ENCODE measurements around the gene IFT27.
A peak's percentile ranks its signal among the peaks of the same experiment; 100 is the strongest.
"Not testable (repeated sequence)": the region's sequence is repeated elsewhere in the genome, so short reads cannot be mapped to it uniquely, and the experiment has no call there.

Gene IFT27

DNA sequence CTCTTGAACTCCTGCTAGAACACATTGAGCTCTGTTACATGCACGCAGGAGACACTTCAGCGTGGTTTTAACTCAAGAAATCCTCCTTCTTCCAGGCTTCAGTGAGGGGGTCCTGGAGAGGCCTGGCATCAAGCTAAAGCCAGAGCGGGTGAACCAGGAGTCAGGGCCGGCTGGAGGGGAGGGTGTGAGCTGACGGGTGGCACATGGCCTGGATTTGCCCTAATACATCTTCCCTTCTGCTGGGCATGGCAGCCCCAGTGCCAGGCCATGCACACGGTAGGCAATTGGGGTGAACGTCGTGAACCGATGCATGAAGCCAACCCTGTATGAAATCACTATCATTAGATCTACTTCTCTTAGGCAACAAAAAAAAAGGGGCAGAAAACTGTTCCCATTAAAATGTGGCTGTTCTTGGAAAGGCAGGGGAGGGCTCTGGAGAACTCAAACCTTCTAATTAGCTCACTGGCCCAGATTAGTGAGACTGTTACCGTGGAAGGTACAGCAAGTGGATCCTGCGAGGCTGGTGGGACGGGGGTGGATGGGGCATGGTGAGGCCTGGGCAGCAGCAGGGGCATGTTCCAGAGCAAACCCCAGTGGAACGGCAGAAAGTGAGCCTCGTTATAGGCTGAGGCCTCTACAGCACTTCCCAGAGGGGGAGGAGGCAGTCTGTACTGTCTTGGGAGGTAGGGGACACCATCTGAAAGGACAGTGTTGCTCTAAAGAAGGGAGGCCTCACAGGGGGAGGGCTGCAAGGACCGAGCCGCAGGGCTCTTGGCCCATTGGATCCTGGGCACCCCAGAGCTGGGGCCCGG lies 10.6 kb downstream of the IFT27 start:
- no peak for DNase-seq (ENCODE audit: low read depth in 2 of 2)

- DNase-seq (ENCODE audit: low read depth in 2 of 2) = no peak
Measured at GRCh38 chr22:36764641-36765040, 11.3 kb downstream of the IFT27 start.

GRCh38 chr22:36764060-36764459 lies 11.9 kb downstream of the IFT27 start:
- no peak for DNase-seq (ENCODE audit: low read depth in 2 of 2)

DNA sequence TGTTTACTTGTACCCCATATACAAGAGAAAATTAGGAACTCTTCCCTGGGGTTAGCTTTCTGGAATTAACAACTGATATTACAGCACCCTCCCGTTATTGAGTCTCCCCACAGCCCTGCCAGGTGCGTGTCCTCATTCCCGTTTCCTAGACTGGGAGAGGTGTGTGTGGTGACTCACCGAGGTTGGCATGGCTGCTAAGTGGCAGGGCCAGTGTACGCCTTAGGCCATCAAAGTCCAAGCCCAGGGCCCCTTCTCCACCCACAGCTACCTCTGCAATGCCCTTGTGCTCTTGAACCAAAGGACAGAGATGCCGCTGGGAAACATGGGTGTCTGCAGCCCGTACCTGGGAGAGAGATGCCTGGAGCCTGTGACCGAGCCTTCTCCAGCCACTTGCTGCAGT lies 12.3 kb downstream of the IFT27 start:
- DNase-seq (ENCODE audit: low read depth in 2 of 2) = no peak

- DNase-seq (ENCODE audit: low read depth in 2 of 2) = no peak
Measured at GRCh38 chr22:36762687-36763260, 13.1 kb downstream of the IFT27 start.

- no peak for DNase-seq (ENCODE audit: low read depth in 2 of 2)
Measured at GRCh38 chr22:36761553-36762240, 14.2 kb downstream of the IFT27 start.

- DNase-seq (ENCODE audit: low read depth in 2 of 2) = no peak
Measured at GRCh38 chr22:36760786-36761185, 15.1 kb downstream of the IFT27 start.

DNA sequence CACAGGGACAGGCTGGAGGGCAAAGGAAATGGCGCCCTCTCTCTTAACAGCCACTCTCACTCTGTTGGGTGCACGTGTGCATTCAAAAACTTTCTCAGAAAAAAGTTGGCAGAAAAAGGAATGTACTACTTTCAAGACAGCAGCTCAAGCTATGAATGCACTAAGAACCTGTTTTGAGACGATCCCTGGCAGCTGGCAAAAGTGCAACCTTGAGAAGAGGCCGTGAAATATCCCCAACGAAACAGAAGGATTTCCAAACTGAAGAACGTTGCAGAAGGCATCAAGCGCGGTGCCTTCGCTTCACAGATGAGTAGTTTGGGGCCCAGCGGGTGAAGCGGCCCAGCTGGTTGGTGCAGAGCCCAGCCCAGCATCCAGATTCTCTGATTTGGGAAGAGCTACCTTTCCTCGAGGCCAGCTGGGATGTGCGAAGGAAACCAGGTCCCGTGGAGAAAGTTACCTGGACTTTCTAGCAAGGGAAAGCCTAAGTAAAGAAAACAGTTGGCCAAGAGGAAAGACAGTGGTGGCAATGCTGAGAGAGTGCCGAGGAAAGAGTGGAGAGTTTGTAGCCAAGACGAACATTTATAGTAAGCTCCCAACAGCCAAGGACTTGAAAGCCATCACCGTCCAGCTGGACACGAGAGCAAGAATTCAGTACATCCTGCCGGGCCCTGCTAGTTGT lies 16.3 kb downstream of the IFT27 start:
- DNase-seq (ENCODE audit: low read depth in 2 of 2) = no peak

- no peak for DNase-seq (ENCODE audit: low read depth in 2 of 2)
Measured at GRCh38 chr22:36758792-36759271, 17.1 kb downstream of the IFT27 start.

- DNase-seq (ENCODE audit: low read depth in 2 of 2) = peak; percentile 35 to 45
Measured at GRCh38 chr22:36757668-36758211, 18.2 kb downstream of the IFT27 start.

DNA sequence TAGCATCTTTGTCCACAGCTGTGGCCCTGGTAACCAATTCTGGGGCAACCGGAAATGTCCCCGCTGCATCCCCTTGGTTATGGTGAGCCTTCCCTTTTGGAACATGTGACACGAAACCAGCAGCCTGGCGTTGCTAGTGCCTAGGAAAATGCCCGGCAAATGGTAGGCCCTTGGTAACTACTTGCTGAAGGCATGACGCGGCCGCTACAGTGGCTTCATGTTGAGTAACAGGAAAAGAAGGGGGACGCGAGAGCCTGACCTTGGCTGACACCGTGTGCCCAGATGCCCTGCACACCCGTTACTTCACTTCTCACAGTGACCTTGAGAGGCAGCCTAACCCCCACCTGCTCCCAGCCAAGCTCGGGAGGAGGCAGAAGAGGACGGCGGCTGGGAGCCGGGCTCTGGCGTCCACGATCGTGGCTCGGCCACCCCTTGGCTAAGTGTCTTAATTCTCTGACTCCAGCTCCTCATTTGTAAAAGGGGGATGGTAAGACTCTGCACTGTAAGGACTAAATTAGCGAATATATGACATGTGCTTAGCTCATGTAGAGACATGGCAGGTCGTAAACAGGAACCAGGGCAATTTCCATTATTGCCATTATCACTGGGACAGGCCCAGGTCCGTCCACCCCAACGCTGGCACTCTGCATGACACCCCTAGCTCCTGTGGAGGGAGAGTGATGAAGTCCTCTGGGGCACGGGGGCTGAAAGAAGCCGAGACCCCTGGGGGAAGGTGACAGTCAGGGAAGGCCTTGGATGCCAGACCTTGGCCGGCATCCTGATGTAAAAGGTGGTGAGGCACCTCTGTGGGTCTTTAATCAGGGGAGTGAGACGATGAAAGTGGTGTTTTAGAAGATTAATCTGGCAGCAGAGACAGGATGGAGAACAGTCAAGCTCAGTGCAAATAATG lies 18.9 kb downstream of the IFT27 start:
- DNase-seq (ENCODE audit: low read depth in 2 of 2) = no peak

DNA sequence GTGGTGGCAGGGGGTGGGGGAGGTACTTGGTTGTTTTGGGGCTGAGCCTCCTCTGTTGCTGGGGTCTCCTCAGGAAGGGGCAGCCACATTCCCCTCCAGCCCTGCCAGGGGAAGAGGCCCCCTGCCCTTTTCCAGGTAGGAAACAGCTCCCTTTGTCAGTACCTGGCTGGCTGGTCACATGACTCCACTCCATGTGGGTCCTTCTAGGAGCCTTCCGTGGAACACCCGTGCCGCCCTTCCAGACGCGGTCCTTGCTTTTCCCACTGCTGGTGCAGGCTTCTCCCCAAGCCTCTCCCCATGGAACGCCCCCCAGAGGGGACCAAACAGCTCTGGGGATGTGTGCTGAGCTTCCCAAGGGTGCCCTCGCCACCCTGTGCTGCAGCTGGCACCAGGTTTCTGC lies 19.9 kb downstream of the IFT27 start:
- DNase-seq (ENCODE audit: low read depth in 2 of 2) = no peak

- no peak for DNase-seq (ENCODE audit: low read depth in 2 of 2)
Measured at GRCh38 chr22:36755316-36755715, 20.6 kb downstream of the IFT27 start.

- DNase-seq (ENCODE audit: low read depth in 2 of 2) = not testable (repeated sequence)
Measured at GRCh38 chr22:36754881-36755280, 21.0 kb downstream of the IFT27 start.

GRCh38 chr22:36753916-36754315 lies 22.0 kb downstream of the IFT27 start:
- no peak for DNase-seq (ENCODE audit: low read depth in 2 of 2)

- DNase-seq (ENCODE audit: low read depth in 2 of 2) = no peak
Measured at GRCh38 chr22:36753120-36753802, 22.7 kb downstream of the IFT27 start.

GRCh38 chr22:36746375-36746970 lies 29.4 kb downstream of the IFT27 start:
- DNase-seq (ENCODE audit: low read depth in 2 of 2) = no peak

GRCh38 chr22:36745301-36745995 lies 30.5 kb downstream of the IFT27 start:
- DNase-seq (ENCODE audit: low read depth in 2 of 2) = no peak

DNA sequence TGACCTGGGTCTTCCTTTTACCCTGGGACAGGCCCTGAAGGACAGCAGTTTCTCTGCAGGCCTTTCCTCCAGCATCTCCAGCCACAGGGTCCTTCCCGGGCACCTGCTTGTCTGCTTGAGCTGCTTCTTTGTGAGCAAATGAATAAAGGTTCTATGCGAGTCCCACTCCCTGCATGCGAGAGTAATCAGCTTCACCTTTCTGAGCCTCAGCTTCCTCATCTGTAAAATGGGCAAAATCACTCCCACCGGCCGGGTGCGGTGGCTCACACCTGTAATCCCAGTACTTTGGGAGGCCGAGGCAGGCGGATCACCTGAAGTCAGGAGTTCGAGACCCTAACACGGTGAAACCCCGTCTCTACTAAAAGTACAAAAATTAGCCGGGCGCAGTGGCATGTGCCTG lies 31.1 kb downstream of the IFT27 start:
- DNase-seq (ENCODE audit: low read depth in 2 of 2) = no peak
